Parathyroid adenoma (tissue), 2 donors: Measurements from ENCODE around the gene LSMEM2.

Experiments used
- H2AFZ ChIP-seq: fragments of 300-600 bp; sonication (generic); one replicate; pipeline ENCODE4 v1.7.0; 2017; ENCODE audit warnings: antibody characterized with exemption, mild to moderate bottlenecking
- H3K27ac ChIP-seq: fragments of 300-600 bp; sonication (generic); one replicate; pipeline ENCODE4 v1.7.0; 2017
- H3K27me3 ChIP-seq: fragments of 300-600 bp; sonication (generic); one replicate; pipeline ENCODE4 v1.7.0; 2017; ENCODE audit warnings: low read length; ENCODE audit not compliant: control insufficient read depth, insufficient read depth
- H3K36me3 ChIP-seq: fragments of 300-600 bp; sonication (generic); one replicate; pipeline ENCODE4 v1.7.0; 2017; ENCODE audit warnings: low read length; ENCODE audit not compliant: control insufficient read depth, insufficient read depth
- H3K4me1 ChIP-seq: fragments of 300-600 bp; sonication (generic); one replicate; pipeline ENCODE4 v1.7.0; 2017; ENCODE audit warnings: control low read depth
- H3K4me2 ChIP-seq: fragments of 300-600 bp; sonication (generic); one replicate; pipeline ENCODE4 v1.7.0; 2017; ENCODE audit warnings: low read length
- H3K4me3 ChIP-seq: fragments of 300-600 bp; sonication (generic); one replicate; pipeline ENCODE4 v1.7.0; 2017; ENCODE audit warnings: low read depth, low read length
- H3K79me2 ChIP-seq: fragments of 300-600 bp; sonication (generic); one replicate; pipeline ENCODE4 v1.7.0; 2017; ENCODE audit warnings: control low read depth
- H3K9ac ChIP-seq: fragments of 300-600 bp; sonication (generic); one replicate; pipeline ENCODE4 v1.7.0; 2017; ENCODE audit warnings: mild to moderate bottlenecking
- H3K9me3 ChIP-seq: fragments of 300-600 bp; sonication (generic); one replicate; pipeline ENCODE4 v1.7.0; 2017; ENCODE audit warnings: low read length; ENCODE audit not compliant: control insufficient read depth
- TF ChIP-seq, protein P1 (sequence below): fragments of 300-600 bp; sonication (generic); IDR thresholded peaks from one replicate; pipeline ENCODE4 v1.7.0; 2017; ENCODE audit warnings: antibody characterized with exemption, mild to moderate bottlenecking
- donor health status: primary hyperparathyroidism.

LSMEM2 gene

DNA sequence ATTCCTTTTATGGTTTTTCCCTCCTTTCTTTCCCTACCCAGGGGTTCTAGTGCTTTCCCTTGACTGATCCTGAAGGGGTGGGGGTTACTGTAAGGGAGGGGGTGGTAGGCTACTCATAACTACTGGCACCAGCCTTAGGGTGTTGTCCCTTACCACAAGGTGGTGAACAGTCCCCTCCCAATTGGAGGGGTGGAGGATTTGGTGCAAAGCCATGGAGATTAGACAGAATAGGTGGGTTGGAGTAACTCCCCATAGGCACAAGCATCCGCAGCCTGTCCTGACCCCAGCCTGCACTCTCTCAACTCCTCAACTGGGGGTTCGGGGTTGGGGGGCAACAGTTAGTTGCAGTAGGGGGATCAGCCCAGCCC is 46.2 kb downstream of the LSMEM2 start:
- H3K4me2 ChIP-seq = no peak overlapping the region
- peaks cover 26% of the 10 kb centered on the region for H3K4me1 ChIP-seq
- H3K79me2 ChIP-seq = peaks cover 12% of the 10 kb centered on the region
- no peak overlapping the region for H2AFZ ChIP-seq
- no peaks in the 10 kb centered on the region for H3K27me3 ChIP-seq
- H3K4me3 ChIP-seq = no peak overlapping the region
- TF ChIP-seq, protein P1, sequence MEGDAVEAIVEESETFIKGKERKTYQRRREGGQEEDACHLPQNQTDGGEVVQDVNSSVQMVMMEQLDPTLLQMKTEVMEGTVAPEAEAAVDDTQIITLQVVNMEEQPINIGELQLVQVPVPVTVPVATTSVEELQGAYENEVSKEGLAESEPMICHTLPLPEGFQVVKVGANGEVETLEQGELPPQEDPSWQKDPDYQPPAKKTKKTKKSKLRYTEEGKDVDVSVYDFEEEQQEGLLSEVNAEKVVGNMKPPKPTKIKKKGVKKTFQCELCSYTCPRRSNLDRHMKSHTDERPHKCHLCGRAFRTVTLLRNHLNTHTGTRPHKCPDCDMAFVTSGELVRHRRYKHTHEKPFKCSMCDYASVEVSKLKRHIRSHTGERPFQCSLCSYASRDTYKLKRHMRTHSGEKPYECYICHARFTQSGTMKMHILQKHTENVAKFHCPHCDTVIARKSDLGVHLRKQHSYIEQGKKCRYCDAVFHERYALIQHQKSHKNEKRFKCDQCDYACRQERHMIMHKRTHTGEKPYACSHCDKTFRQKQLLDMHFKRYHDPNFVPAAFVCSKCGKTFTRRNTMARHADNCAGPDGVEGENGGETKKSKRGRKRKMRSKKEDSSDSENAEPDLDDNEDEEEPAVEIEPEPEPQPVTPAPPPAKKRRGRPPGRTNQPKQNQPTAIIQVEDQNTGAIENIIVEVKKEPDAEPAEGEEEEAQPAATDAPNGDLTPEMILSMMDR = no peak
- H3K9ac ChIP-seq = no peak overlapping the region
- H3K36me3 ChIP-seq = no peaks in the 10 kb centered on the region
- no peak overlapping the region for H3K27ac ChIP-seq
- no peaks in the 10 kb centered on the region for H3K9me3 ChIP-seq

DNA sequence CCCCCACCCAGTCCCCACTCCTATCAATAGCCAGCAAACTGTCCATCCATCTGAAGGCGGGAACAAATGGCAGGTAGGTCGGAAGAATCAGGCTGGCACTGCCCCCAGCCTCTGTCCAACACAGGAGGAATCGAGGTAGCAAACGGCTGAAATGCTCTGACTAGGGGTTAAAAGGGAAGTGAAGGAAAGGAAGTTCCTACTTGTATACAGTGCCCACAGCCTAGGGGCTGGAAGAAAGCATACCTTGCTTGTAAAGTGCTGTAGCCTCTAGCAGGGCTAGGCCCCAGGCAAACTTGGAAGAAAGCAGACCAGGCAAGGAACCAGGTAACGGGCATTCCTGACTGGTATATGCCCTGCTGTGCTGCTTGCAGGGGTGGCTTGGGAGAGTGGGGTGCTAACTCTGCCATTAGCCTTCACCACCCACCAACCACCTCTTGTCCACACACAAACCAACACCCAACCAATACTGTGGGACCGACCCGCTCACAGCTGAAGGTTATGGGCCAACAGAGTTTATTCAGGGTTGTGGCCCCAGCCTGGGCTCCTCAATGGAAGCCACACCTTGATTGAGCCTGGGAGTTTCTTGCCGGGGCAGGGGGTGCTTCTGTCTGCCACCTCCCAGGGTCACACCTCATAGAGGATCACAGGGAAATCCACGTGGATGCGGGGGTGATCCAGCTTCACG is 46.8 kb downstream of the LSMEM2 start:
- Histone ChIP-seq H3K4me2 (no peak overlapping the region), H3K9ac (no peak overlapping the region), H3K36me3 (no peaks in the 10 kb centered on the region), H3K27me3 (no peaks in the 10 kb centered on the region), H2AFZ (no peak overlapping the region), H3K27ac (no peak overlapping the region), H3K79me2 (peaks cover 12% of the 10 kb centered on the region), H3K4me1 (peaks cover 21% of the 10 kb centered on the region), H3K9me3 (no peaks in the 10 kb centered on the region), H3K4me3 (no peak overlapping the region)
- TF ChIP-seq, protein P1 = no peak

DNA sequence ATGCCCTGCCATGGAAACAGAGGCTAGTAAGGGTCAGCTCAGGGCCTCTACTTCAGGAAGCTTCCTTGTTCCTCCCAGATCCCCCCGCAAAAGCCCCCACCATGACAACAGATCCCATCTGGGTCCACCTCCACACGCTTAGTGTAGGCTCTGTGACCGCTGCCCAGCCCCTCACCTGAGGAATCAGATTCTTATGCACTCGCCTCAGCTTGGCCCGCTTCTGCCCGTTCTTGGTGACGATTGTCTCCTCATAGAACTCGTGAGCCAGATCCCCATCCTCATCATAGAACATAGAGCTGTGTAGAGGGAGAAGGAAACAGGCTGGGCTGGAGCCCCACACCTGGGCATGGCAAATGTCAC is 47.3 kb downstream of the LSMEM2 start:
- Histone ChIP-seq H3K4me3 (no peak overlapping the region), H3K27me3 (no peaks in the 10 kb centered on the region), H3K4me1 (peaks cover 21% of the 10 kb centered on the region), H3K9me3 (no peaks in the 10 kb centered on the region), H3K4me2 (no peak overlapping the region), H3K36me3 (no peaks in the 10 kb centered on the region), H2AFZ (no peak overlapping the region), H3K27ac (no peak overlapping the region), H3K79me2 (peaks cover 12% of the 10 kb centered on the region), H3K9ac (no peak overlapping the region)
- TF ChIP-seq, protein P1 = no peak

DNA sequence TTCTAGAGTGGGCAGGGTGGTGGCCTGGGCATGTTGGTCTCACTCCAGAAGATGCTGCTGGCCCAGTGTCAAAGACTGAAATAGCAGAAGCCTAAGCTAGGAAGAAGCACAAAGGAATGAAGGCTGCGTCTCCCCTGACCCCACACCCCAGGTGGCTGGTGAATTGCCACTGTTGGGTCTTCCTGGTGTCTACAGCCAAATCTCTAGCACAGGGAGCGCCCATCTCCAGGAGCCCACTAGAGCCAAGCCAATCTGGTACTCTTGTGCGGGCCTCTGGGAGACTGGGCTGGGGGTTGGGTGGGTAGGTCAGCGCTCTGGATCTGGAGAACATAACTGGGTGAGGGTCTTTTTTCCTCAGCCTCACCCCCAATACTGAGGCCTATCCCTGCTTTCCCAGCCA is 48.2 kb downstream of the LSMEM2 start:
- TF ChIP-seq, protein P1 = no peak
- Histone ChIP-seq H3K4me1 (peaks cover 16% of the 10 kb centered on the region), H3K4me3 (peak overlapping the region; percentile 84), H2AFZ (no peak overlapping the region), H3K27me3 (no peaks in the 10 kb centered on the region), H3K9ac (peak overlapping the region; percentile 95), H3K9me3 (no peaks in the 10 kb centered on the region), H3K27ac (no peak overlapping the region), H3K79me2 (peaks cover 12% of the 10 kb centered on the region), H3K4me2 (peak overlapping the region; percentile 90), H3K36me3 (no peaks in the 10 kb centered on the region)
